CD4-positive, alpha-beta T cell treated with Interleukin-1 beta for 1 hour (primary cell): ENCODE measurements around the gene PNMA6A.
"Not testable (repeated sequence)": the region's sequence is repeated elsewhere in the genome, so short reads cannot be mapped to it uniquely, and the experiment has no call there.

Experiments used
- DNase-seq, 2 donors: peaks; one replicate each; pipeline ENCODE4 v3.0.0-alpha.2; 2020 to 2022

Gene PNMA6A

GRCh38 chrX:153077437-153078135 is 5.3 kb downstream of the PNMA6A start:
- DNase-seq, result not testable (repeated sequence)

GRCh38 chrX:153083238-153083923 is 11.1 kb downstream of the PNMA6A start:
- not testable (repeated sequence) for DNase-seq

DNA sequence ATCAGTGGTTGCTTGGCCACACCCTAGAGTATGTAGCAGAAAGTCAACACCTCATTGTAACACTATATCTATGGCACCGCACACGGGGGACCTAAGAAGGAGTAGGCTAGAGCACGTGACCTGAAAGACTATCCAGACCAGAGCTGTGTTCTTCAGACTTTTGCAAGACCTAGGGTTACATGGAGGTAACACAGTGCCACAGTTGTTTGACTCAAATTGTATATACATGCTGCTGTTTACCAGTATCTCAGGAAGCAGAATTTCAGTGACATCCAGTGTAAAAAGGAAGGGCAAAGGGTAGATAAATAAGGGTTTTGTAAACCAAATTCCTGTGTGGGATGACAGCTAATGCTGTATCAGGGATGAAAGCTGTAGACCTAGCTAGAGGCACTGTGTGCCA is 30.2 kb downstream of the PNMA6A start:
- no peak for DNase-seq

GRCh38 chrX:153104959-153105358 is 32.7 kb downstream of the PNMA6A start:
- DNase-seq, result not testable (repeated sequence)

GRCh38 chrX:153106092-153106801 is 34.0 kb downstream of the PNMA6A start:
- DNase-seq, result not testable (repeated sequence)

DNA sequence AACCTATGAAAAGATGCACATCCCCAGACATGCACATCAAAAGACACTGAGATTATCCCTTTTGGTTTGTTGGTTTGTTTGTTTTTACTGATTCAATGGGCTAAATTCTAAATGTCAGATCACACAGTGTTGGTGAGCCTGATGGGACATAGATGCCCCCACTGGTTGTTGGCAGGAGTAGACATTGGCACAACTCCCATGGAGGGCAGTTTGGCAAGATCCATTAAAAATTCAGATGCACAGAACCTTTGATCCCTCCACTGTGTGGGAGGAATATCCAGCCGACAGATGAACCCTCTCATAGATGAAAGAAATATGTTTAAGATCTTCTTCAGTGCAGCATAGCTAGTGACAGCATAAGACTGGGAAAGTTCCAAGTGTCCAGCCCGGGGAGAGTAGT is 38.5 kb downstream of the PNMA6A start:
- not testable (repeated sequence) for DNase-seq

DNA sequence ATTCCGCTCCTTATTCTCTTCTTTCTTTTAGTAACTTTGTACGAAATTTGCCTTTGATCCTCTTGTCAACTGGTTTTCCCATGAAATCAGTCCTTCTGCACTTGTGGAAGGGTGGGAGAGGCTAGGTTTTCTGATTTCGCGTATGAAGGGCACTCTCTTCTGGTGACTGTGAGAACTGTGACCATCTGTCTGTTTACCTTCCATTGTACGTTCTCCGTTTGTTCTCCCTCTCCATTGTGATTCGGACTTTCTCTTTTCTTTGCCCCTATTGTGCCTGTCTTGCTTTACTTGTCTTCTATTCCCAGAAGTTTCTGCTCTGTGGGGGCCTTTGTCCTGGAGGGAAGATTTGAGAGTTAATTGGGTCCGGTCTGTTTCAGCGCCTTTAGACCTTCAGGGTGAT is 41.6 kb downstream of the PNMA6A start:
- not testable (repeated sequence) for DNase-seq

GRCh38 chrX:153117754-153118153 is 45.5 kb downstream of the PNMA6A start:
- DNase-seq, result not testable (repeated sequence)

DNA sequence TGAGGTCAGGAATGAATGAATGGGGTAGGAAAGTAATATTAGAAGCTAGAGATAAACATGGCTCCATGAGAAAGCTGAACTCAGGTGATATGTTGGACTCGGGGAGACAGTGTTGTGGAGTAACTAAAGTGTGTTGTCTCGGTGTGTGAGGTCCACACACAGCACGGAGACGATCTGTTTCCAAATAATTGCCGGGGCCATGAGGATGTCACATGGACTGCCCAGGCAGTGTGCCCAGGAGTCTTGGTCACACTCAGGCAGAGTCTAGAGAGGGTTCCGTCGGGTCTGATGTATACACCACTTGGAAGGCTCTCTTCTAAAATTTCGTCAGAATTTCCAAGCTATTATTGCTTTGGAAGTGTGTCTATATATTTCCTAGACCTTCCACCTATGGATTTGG is 48.0 kb downstream of the PNMA6A start:
- DNase-seq, result not testable (repeated sequence)

DNA sequence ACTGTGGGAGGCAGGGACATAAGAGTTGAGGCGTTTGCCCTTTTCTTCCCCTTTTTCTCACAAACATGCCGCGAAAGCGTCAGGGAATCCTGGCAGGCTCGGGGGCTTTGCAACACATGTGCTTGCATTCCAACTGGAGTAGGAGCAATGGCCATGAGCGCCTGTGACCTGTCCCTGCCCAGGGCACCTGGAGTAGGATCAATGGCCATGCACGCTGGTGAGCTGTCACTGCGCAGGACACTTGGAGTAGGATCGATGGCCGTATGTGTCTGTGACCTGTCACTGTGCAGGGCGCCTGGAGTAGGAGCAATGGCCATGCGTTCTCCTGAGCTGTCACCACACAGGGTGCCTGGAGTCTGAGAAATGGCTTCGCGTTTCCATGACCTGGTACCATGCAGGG is 51.2 kb downstream of the PNMA6A start:
- DNase-seq, result not testable (repeated sequence)
